B cell (primary cell): ENCODE measurements around the gene VAV3. TPM values are rescaled to one million over a fixed set of nuclear protein-coding genes. Genes with fewer than 3 reads are reported as not detected.

Source experiments
- ATAC-seq: fragments of 200-7000 bp; cut with Tn5 transposase; one replicate; pipeline ENCODE4 v1.10.0; 2021; ENCODE audit warnings: low read depth, mild to moderate bottlenecking, moderate number of reproducible peaks, moderate library complexity
- CTCF ChIA-PET: fragments of 350-600 bp; sonication (Branson Sonifier 250); formaldehyde crosslinking; loops from one replicate; lab custom pipeline; 2021; ENCODE audit warnings: antibody characterized with exemption, inconsistent platforms; lab: Charles Lee
- POLR2A ChIA-PET: fragments of 350-600 bp; sonication (Branson Sonifier 250); formaldehyde crosslinking; loops from one replicate; lab custom pipeline; 2021; ENCODE audit warnings: antibody characterized with exemption; lab: Charles Lee
- DNase-seq: peaks from one replicate; pipeline ENCODE4 v3.0.0; 2013
- H2AFZ ChIP-seq: 2 replicates; pipeline ENCODE4 v1.6.1; 2012; ENCODE audit warnings: mild to moderate bottlenecking, low read depth, low read length; ENCODE audit not compliant: insufficient read depth, poor library complexity, severe bottlenecking
- H3K27ac ChIP-seq, 2 donors: 1 replicate in 1 of 2; 2 replicates in 1 of 2; pipeline ENCODE4 v1.5.1; 2012 to 2013; ENCODE audit warnings: low read length in 2 of 2, mild to moderate bottlenecking in 2 of 2, moderate library complexity in 1 of 2
- H3K27me3 ChIP-seq, 4 experiments: fragments of 200-600 bp in 1 of 4; sonication (generic) in 1 of 4; replicated peaks in 1 of 4; 1 replicate in 2 of 4; 2 replicates in 2 of 4; pipeline versions ENCODE4 v1.6.1 to v1.7.0; 2013 to 2016; ENCODE audit warnings: low read length in 3 of 4, mild to moderate bottlenecking in 2 of 4, mixed read lengths in 1 of 4, moderate library complexity in 1 of 4; ENCODE audit not compliant: insufficient read depth in 4 of 4, control insufficient read depth in 3 of 4; ENCODE audit errors: control extremely low read depth in 1 of 4
- H3K36me3 ChIP-seq, 2 experiments: replicated peaks in 1 of 2; 1 replicate in 1 of 2; 2 replicates in 1 of 2; pipeline versions ENCODE4 v1.6.1 to v1.7.1; 2013; ENCODE audit warnings: low read length in 1 of 2; ENCODE audit not compliant: insufficient read depth in 2 of 2, control insufficient read depth in 1 of 2; ENCODE audit errors: control extremely low read depth in 1 of 2, extremely low read depth in 1 of 2
- H3K4me1 ChIP-seq, 2 donors: fragments of 200-600 bp in 1 of 2; sonication (generic) in 1 of 2; 1 replicate in 1 of 2; 2 replicates in 1 of 2; pipeline versions ENCODE4 v1.5.1 to v1.6.1; 2013 to 2017; ENCODE audit warnings: low read length in 2 of 2; ENCODE audit not compliant: control insufficient read depth in 2 of 2, insufficient read depth in 2 of 2
- H3K4me2 ChIP-seq: replicated peaks from 2 replicates; pipeline ENCODE3; 2012; ENCODE audit warnings: mild to moderate bottlenecking, low read depth, low read length; ENCODE audit not compliant: poor library complexity, severe bottlenecking
- H3K4me3 ChIP-seq, 5 experiments: fragments of 200-600 bp in 1 of 5; sonication (generic) in 1 of 5; 1 replicate in 3 of 5; 2 replicates in 2 of 5; pipeline versions ENCODE4 v1.5.1 to v1.7.0; 2011 to 2016; ENCODE audit warnings: low read length in 4 of 5, mild to moderate bottlenecking in 4 of 5, low read depth in 2 of 5, control low read depth in 1 of 5, moderate library complexity in 1 of 5; ENCODE audit not compliant: insufficient read depth in 1 of 5; ENCODE audit errors: control extremely low read depth in 1 of 5, extremely low read depth in 1 of 5
- H3K79me2 ChIP-seq: fragments of 200-600 bp; sonication (generic); one replicate; pipeline ENCODE4 v1.6.0; 2016; ENCODE audit warnings: low read length; ENCODE audit not compliant: control insufficient read depth, insufficient read depth
- H3K9ac ChIP-seq: fragments of 200-600 bp; sonication (generic); 2 replicates; pipeline ENCODE4 v1.6.1; 2017; ENCODE audit warnings: mild to moderate bottlenecking, low read length, moderate library complexity
- H3K9me3 ChIP-seq, 3 donors: one replicate each; pipeline versions ENCODE4 v1.6.1 to v1.7.1; 2013; ENCODE audit warnings: low read length in 2 of 3; ENCODE audit not compliant: control insufficient read depth in 2 of 3, insufficient read depth in 1 of 3; ENCODE audit errors: control extremely low read depth in 1 of 3
- H4K20me1 ChIP-seq: 2 replicates; pipeline ENCODE4 v1.6.0; 2012; ENCODE audit warnings: mild to moderate bottlenecking, low read length; ENCODE audit not compliant: insufficient read depth, control insufficient read depth, poor library complexity, severe bottlenecking
- H3K27ac Mint-ChIP-seq: one replicate; pipeline ENCODE4 v1.8.0; 2021; ENCODE audit warnings: mixed read lengths
- H3K27me3 Mint-ChIP-seq: one replicate; pipeline ENCODE4 v1.8.0; 2021; ENCODE audit warnings: mixed read lengths
- H3K4me1 Mint-ChIP-seq: one replicate; pipeline ENCODE4 v1.8.0; 2021; ENCODE audit warnings: mixed read lengths
- H3K4me3 Mint-ChIP-seq: one replicate; pipeline ENCODE4 v1.8.0; 2021; ENCODE audit warnings: mixed read lengths
- H3K9me3 Mint-ChIP-seq: one replicate; pipeline ENCODE4 v1.8.0; 2022; ENCODE audit warnings: mixed read lengths; ENCODE audit not compliant: insufficient read depth
- EZH2 ChIP-seq: IDR thresholded peaks from 2 replicates; pipeline ENCODE4 v1.6.1; 2012; ENCODE audit warnings: borderline replicate concordance, low read depth, mild to moderate bottlenecking, moderate library complexity, low read length; ENCODE audit not compliant: insufficient read depth, poor library complexity, severe bottlenecking
- WGBS: methylation state at CpG from one replicate; pipeline ENCODE4 v1.1.5; 2013; ENCODE audit warnings: missing lambda C conversion rate; ENCODE audit not compliant: insufficient coverage; 5-methylcytosine and 5-hydroxymethylcytosine counted together
- intact Hi-C: fragments of 100-400 bp; cut with micrococcal nuclease; formaldehyde crosslinking; loops from one replicate; pipeline ENCODE4 v1.10.0; 2022
- polyA plus RNA-seq: library from polyadenylated mRNA; depleted of rRNA; stranded (reverse); fragments of >200 nt; gene quantifications from 2 replicates; pipeline ENCODE4 v1.2.3, GENCODE V29; 2012
- total RNA-seq, 2 donors: library from RNA; stranded (reverse); fragments of 120-200 nt in 1 of 2; gene quantifications; 1 replicate in 1 of 2; 2 replicates in 1 of 2; pipeline versions ENCODE4 v1.2.3 to v1.2.4, GENCODE V29; 2013 to 2022
- TF ChIP-seq, protein P1 (sequence below): fragments of 200-600 bp; IDR thresholded peaks from one replicate; pipeline ENCODE4 v1.8.0; 2022; ENCODE audit warnings: antibody characterized with exemption, mild to moderate bottlenecking

The VAV3 gene
- total and polyA plus RNA-seq, 2 donors (not counting 1 experiment from before 2014, with no cell fraction given) = 14.8 to 32.5 TPM

DNA sequence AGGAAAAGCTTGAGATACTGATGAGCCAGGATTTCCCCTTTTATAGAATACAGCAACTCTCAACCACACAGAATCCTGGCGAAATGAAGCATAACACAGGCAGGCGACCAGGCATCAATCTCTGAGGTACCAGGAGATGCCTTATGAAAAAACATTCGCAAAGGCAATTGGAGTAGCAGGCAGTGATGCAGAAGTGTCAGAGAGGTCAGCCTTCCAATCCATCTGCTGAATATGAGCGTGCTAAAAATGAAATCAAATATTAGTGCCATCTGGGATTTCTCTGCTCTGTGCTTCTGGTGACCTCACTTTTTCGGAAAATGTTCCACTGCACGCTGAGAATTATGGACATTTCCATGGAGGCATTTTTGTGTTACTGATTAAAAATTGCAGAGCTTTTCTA, 258.8 kb downstream of the VAV3 start:
- CTCF ChIA-PET = no interaction called here
- WGBS = 97% methylated on average over 6 of the region's 6 CpGs
- no peak overlapping the region for H3K4me3 ChIP-seq
- H3K4me2 ChIP-seq = no peak overlapping the region
- ATAC-seq = no peak
- peaks cover 2 to 32% of the 10 kb centered on the region in 2 experiments for H3K36me3 ChIP-seq
- no peaks in the 10 kb centered on the region for H3K4me1 Mint-ChIP-seq
- no peaks in the 10 kb centered on the region for H3K27me3 Mint-ChIP-seq
- H3K27ac Mint-ChIP-seq = no peak overlapping the region
- no peak overlapping the region for H2AFZ ChIP-seq
- H3K9me3 ChIP-seq = no peaks in the 10 kb centered on the region
- POLR2A ChIA-PET = no interaction called here
- no peak overlapping the region for H3K27ac ChIP-seq
- H4K20me1 ChIP-seq = peaks cover 5% of the 10 kb centered on the region
- no peaks in the 10 kb centered on the region for H3K9me3 Mint-ChIP-seq
- peaks cover 2% of the 10 kb centered on the region for H3K79me2 ChIP-seq
- no peaks in the 10 kb centered on the region for H3K27me3 ChIP-seq
- no peak for TF ChIP-seq EZH2
- TF ChIP-seq, protein P1, sequence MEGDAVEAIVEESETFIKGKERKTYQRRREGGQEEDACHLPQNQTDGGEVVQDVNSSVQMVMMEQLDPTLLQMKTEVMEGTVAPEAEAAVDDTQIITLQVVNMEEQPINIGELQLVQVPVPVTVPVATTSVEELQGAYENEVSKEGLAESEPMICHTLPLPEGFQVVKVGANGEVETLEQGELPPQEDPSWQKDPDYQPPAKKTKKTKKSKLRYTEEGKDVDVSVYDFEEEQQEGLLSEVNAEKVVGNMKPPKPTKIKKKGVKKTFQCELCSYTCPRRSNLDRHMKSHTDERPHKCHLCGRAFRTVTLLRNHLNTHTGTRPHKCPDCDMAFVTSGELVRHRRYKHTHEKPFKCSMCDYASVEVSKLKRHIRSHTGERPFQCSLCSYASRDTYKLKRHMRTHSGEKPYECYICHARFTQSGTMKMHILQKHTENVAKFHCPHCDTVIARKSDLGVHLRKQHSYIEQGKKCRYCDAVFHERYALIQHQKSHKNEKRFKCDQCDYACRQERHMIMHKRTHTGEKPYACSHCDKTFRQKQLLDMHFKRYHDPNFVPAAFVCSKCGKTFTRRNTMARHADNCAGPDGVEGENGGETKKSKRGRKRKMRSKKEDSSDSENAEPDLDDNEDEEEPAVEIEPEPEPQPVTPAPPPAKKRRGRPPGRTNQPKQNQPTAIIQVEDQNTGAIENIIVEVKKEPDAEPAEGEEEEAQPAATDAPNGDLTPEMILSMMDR = no peak
- intact Hi-C loops = no loop called here
- DNase-seq = no peak
- no peak overlapping the region for H3K4me3 Mint-ChIP-seq
- no peak overlapping the region for H3K9ac ChIP-seq
- H3K4me1 ChIP-seq = no peaks in the 10 kb centered on the region

DNA sequence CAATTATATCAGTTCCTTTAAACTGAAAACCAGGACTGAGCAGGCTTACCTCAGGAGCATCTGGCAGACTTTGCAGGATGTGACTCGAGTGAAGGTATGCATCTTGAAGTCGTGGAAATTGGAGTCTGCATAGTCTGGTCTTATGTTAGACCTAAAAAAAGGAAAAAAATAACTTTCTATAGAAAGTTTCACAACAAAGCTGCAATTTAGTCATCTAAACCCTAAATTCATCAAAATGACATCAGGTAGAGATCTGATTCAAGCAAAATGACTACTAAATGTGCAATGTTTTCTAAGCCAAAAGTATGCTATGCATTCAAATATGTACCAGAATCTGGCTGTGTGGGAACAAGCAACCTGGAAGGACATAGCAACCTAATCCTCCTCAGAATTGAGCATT, 260.1 kb downstream of the VAV3 start:
- ChIA-PET POLR2A (no interaction called here), CTCF (no interaction called here)
- no peak overlapping the region for H3K4me3 Mint-ChIP-seq
- DNase-seq = no peak
- H2AFZ ChIP-seq = no peak overlapping the region
- H3K27ac Mint-ChIP-seq = no peak overlapping the region
- peaks cover 2 to 32% of the 10 kb centered on the region in 2 experiments for H3K36me3 ChIP-seq
- H3K4me1 Mint-ChIP-seq = no peaks in the 10 kb centered on the region
- peaks cover 2% of the 10 kb centered on the region for H3K79me2 ChIP-seq
- ATAC-seq = no peak
- H3K4me2 ChIP-seq = no peak overlapping the region
- H3K4me1 ChIP-seq = no peaks in the 10 kb centered on the region
- no peak overlapping the region for H3K4me3 ChIP-seq
- peaks cover 5% of the 10 kb centered on the region for H4K20me1 ChIP-seq
- TF ChIP-seq EZH2 = no peak
- TF ChIP-seq, protein P1 = no peak
- no peaks in the 10 kb centered on the region for H3K27me3 Mint-ChIP-seq
- no peaks in the 10 kb centered on the region for H3K9me3 Mint-ChIP-seq
- no peaks in the 10 kb centered on the region for H3K27me3 ChIP-seq
- WGBS = no CpG with 5 or more reads among the region's 2 CpGs
- H3K9me3 ChIP-seq = no peaks in the 10 kb centered on the region
- no peak overlapping the region for H3K9ac ChIP-seq
- no peak overlapping the region for H3K27ac ChIP-seq
- intact Hi-C loops = no loop called here
